K562 treated with DMSO at 1 percent for 12 hours (cell line): ENCODE data around the gene PCDHGA2. TPM values are rescaled to one million over a fixed set of nuclear protein-coding genes. Genes with fewer than 3 reads are reported as not detected.

Experiments
- total RNA-seq: library from RNA; unstranded; fragments of 300-600 nt; gene quantifications from 2 replicates; pipeline ENCODE4 v1.2.3, GENCODE V29; 2022; ENCODE audit not compliant: insufficient read depth

The PCDHGA2 gene
- total RNA-seq, 1 experiment from 2014 or later = 0.79 TPM

Other genes starting within 250 kb of the PCDHGA2 start
- gene PCDHB2, start 244.1 kb upstream of the PCDHGA2 start, total RNA-seq = 0.14 TPM in 1 of 2 replicates, not detected in the other
- not detected in 2 replicates for gene PCDHB3, start 238.3 kb upstream of the PCDHGA2 start, total RNA-seq
- gene PCDHB4, start 216.9 kb upstream of the PCDHGA2 start, total RNA-seq = not detected in 2 replicates
- 0.25 TPM in 1 of 2 replicates, not detected in the other for gene PCDHB5, start 203.6 kb upstream of the PCDHGA2 start, total RNA-seq
- gene PCDHB6, start 188.7 kb upstream of the PCDHGA2 start, total RNA-seq = not detected in 2 replicates
- not detected in 2 replicates for gene PCDHB7, start 166.1 kb upstream of the PCDHGA2 start, total RNA-seq
- not detected in 2 replicates for gene PCDHB8, start 161.0 kb upstream of the PCDHGA2 start, total RNA-seq
- gene PCDHB16, start 156.4 kb upstream of the PCDHGA2 start, total RNA-seq = 0.15 TPM in 1 of 2 replicates, not detected in the other
- gene PCDHB9, start 151.6 kb upstream of the PCDHGA2 start, total RNA-seq = not detected in 2 replicates
- gene PCDHB10, start 146.4 kb upstream of the PCDHGA2 start, total RNA-seq = not detected in 2 replicates
- not detected in 2 replicates for gene PCDHB11, start 139.1 kb upstream of the PCDHGA2 start, total RNA-seq
- not detected in 2 replicates for gene PCDHB12, start 130.0 kb upstream of the PCDHGA2 start, total RNA-seq
- gene PCDHB13, start 124.8 kb upstream of the PCDHGA2 start, total RNA-seq = 0.26 TPM in 1 of 2 replicates, not detected in the other
- gene PCDHB14, start 115.4 kb upstream of the PCDHGA2 start, total RNA-seq = not detected in 2 replicates
- gene PCDHB15, start 93.4 kb upstream of the PCDHGA2 start, total RNA-seq = 0.33 TPM in 1 of 2 replicates, not detected in the other
- gene SLC25A2, start 34.7 kb upstream of the PCDHGA2 start, total RNA-seq = not detected in 2 replicates
- 75.1 and 124 TPM in 2 replicates for gene TAF7, start 18.0 kb upstream of the PCDHGA2 start, total RNA-seq
- gene PCDHGA1, start 8.2 kb upstream of the PCDHGA2 start, total RNA-seq = 0.19 TPM in 1 of 2 replicates, not detected in the other
- 0.30 and 1.1 TPM in 2 replicates for gene PCDHGA3, start 5.1 kb downstream of the PCDHGA2 start, total RNA-seq
- 0.28 TPM in 1 of 2 replicates, not detected in the other for gene PCDHGB1, start 11.3 kb downstream of the PCDHGA2 start, total RNA-seq
- 1.7 TPM in 1 of 2 replicates, not detected in the other for gene PCDHGA4, start 16.3 kb downstream of the PCDHGA2 start, total RNA-seq
- gene PCDHGB2, start 21.2 kb downstream of the PCDHGA2 start, total RNA-seq = 0.52 TPM in 1 of 2 replicates, not detected in the other
- gene PCDHGA5, start 25.4 kb downstream of the PCDHGA2 start, total RNA-seq = 0.33 TPM in 1 of 2 replicates, not detected in the other
- gene PCDHGB3, start 31.5 kb downstream of the PCDHGA2 start, total RNA-seq = 1.2 TPM in 1 of 2 replicates, not detected in the other
- gene PCDHGA6, start 35.1 kb downstream of the PCDHGA2 start, total RNA-seq = 0.13 and 0.52 TPM in 2 replicates
- 0.23 TPM in 1 of 2 replicates, not detected in the other for gene PCDHGA7, start 44.0 kb downstream of the PCDHGA2 start, total RNA-seq
- 0.23 TPM in 1 of 2 replicates, not detected in the other for gene PCDHGB4, start 48.9 kb downstream of the PCDHGA2 start, total RNA-seq
- gene PCDHGA8, start 53.9 kb downstream of the PCDHGA2 start, total RNA-seq = 0.36 and 0.68 TPM in 2 replicates
- gene PCDHGB5, start 59.2 kb downstream of the PCDHGA2 start, total RNA-seq = 0.50 and 0.74 TPM in 2 replicates
- 0.39 TPM in 1 of 2 replicates, not detected in the other for gene PCDHGA9, start 64.0 kb downstream of the PCDHGA2 start, total RNA-seq
- gene PCDHGB6, start 69.3 kb downstream of the PCDHGA2 start, total RNA-seq = not detected in 2 replicates
- 0.19 TPM in 1 of 2 replicates, not detected in the other for gene PCDHGA10, start 74.2 kb downstream of the PCDHGA2 start, total RNA-seq
- gene PCDHGB7, start 78.9 kb downstream of the PCDHGA2 start, total RNA-seq = not detected in 2 replicates
- gene PCDHGA11, start 82.3 kb downstream of the PCDHGA2 start, total RNA-seq = not detected in 2 replicates
- not detected in 2 replicates for gene PCDHGA12, start 91.7 kb downstream of the PCDHGA2 start, total RNA-seq
- gene PCDHGC3, start 137.2 kb downstream of the PCDHGA2 start, total RNA-seq = not detected in 2 replicates
- gene PCDHGC4, start 146.3 kb downstream of the PCDHGA2 start, total RNA-seq = not detected in 2 replicates
- gene PCDHGC5, start 150.3 kb downstream of the PCDHGA2 start, total RNA-seq = not detected in 2 replicates